Measurements from ENCODE around the gene TBC1D22B.
"Not testable (repeated sequence)": the region's sequence is repeated elsewhere in the genome, so short reads cannot be mapped to it uniquely, and the experiment has no call there.

Gene TBC1D22B

GRCh38 chr6:37269105-37269504 lies 11.5 kb downstream of the TBC1D22B start:
- no peak for DNase-seq (ENCODE audit: low spot score)

- peak; percentile 32 for DNase-seq (ENCODE audit: low spot score)
These were observed 15.4 kb downstream of the TBC1D22B start for GRCh38 chr6:37272834-37273566.

- no peak for DNase-seq (ENCODE audit: low spot score)
These were observed 16.1 kb downstream of the TBC1D22B start for GRCh38 chr6:37273690-37274089.

- no peak for DNase-seq (ENCODE audit: low spot score)
These were observed 17.8 kb downstream of the TBC1D22B start for GRCh38 chr6:37275350-37275749.

- DNase-seq (ENCODE audit: low spot score), result no peak
These were observed 19.4 kb downstream of the TBC1D22B start for GRCh38 chr6:37277001-37277409.

GRCh38 chr6:37279366-37280134 lies 22.0 kb downstream of the TBC1D22B start:
- no peak for DNase-seq (ENCODE audit: low spot score)

- no peak for DNase-seq (ENCODE audit: low spot score)
These were observed 22.8 kb downstream of the TBC1D22B start for GRCh38 chr6:37280162-37280887.

GRCh38 chr6:37282371-37282770 lies 24.8 kb downstream of the TBC1D22B start:
- DNase-seq (ENCODE audit: low spot score), result no peak

GRCh38 chr6:37283268-37283667 lies 25.7 kb downstream of the TBC1D22B start:
- DNase-seq (ENCODE audit: low spot score), result no peak

GRCh38 chr6:37283671-37284151 lies 26.1 kb downstream of the TBC1D22B start:
- no peak for DNase-seq (ENCODE audit: low spot score)

- DNase-seq (ENCODE audit: low spot score), result no peak
These were observed 27.2 kb downstream of the TBC1D22B start for GRCh38 chr6:37284781-37285180.

- DNase-seq (ENCODE audit: low spot score), result no peak
These were observed 28.3 kb downstream of the TBC1D22B start for GRCh38 chr6:37285861-37286311.

- no peak for DNase-seq (ENCODE audit: low spot score)
These were observed 30.1 kb downstream of the TBC1D22B start for GRCh38 chr6:37287519-37288157.

- DNase-seq (ENCODE audit: low spot score), result no peak
These were observed 30.7 kb downstream of the TBC1D22B start for GRCh38 chr6:37288247-37288646.

- no peak for DNase-seq (ENCODE audit: low spot score)
These were observed 32.4 kb downstream of the TBC1D22B start for GRCh38 chr6:37289931-37290330.

GRCh38 chr6:37293426-37293825 lies 35.9 kb downstream of the TBC1D22B start:
- no peak for DNase-seq (ENCODE audit: low spot score)

GRCh38 chr6:37297637-37298036 lies 40.1 kb downstream of the TBC1D22B start:
- not testable (repeated sequence) for DNase-seq (ENCODE audit: low spot score)

- DNase-seq (ENCODE audit: low spot score), result no peak
These were observed 41.4 kb downstream of the TBC1D22B start for GRCh38 chr6:37298958-37299357.

- no peak for DNase-seq (ENCODE audit: low spot score)
These were observed 42.4 kb downstream of the TBC1D22B start for GRCh38 chr6:37299990-37300389.

- no peak for DNase-seq (ENCODE audit: low spot score)
These were observed 44.6 kb downstream of the TBC1D22B start for GRCh38 chr6:37302086-37302686.

GRCh38 chr6:37303091-37303660 lies 45.6 kb downstream of the TBC1D22B start:
- no peak for DNase-seq (ENCODE audit: low spot score)
